Measurements from ENCODE around the gene PTPRS.

PTPRS gene

GRCh38 chr19:5317321-5317720 is 23.3 kb downstream of the PTPRS start:
- Histone ChIP-seq H3K9me3 (ENCODE audit: control insufficient read depth, low read length) (no peaks in the 10 kb centered on the region), H3K9ac (ENCODE audit: low read length) (no peak overlapping the region), H3K4me3 (ENCODE audit: low read length) (no peak overlapping the region), H3K36me3 (ENCODE audit: control insufficient read depth, insufficient read depth, low read length, severe bottlenecking) (no peaks in the 10 kb centered on the region), H3K27me3 (replicated peaks; ENCODE audit: control insufficient read depth, insufficient read depth, low read length) (peaks cover 28% of the 10 kb centered on the region), H3K4me1 (ENCODE audit: control insufficient read depth, insufficient read depth, low read length) (no peaks in the 10 kb centered on the region)
- no peak for DNase-seq (ENCODE audit: low read depth)

- H3K9ac ChIP-seq (ENCODE audit: low read length), result no peak overlapping the region
- no peaks in the 10 kb centered on the region for H3K4me1 ChIP-seq (ENCODE audit: control insufficient read depth, insufficient read depth, low read length)
- peaks cover 17% of the 10 kb centered on the region for H3K27me3 ChIP-seq (replicated peaks; ENCODE audit: control insufficient read depth, insufficient read depth, low read length)
- no peak overlapping the region for H3K4me3 ChIP-seq (ENCODE audit: low read length)
- H3K36me3 ChIP-seq (ENCODE audit: control insufficient read depth, insufficient read depth, low read length, severe bottlenecking), result no peaks in the 10 kb centered on the region
- DNase-seq (ENCODE audit: low read depth), result no peak
- no peaks in the 10 kb centered on the region for H3K9me3 ChIP-seq (ENCODE audit: control insufficient read depth, low read length)
These were observed 24.5 kb downstream of the PTPRS start for GRCh38 chr19:5316138-5316537.

DNA sequence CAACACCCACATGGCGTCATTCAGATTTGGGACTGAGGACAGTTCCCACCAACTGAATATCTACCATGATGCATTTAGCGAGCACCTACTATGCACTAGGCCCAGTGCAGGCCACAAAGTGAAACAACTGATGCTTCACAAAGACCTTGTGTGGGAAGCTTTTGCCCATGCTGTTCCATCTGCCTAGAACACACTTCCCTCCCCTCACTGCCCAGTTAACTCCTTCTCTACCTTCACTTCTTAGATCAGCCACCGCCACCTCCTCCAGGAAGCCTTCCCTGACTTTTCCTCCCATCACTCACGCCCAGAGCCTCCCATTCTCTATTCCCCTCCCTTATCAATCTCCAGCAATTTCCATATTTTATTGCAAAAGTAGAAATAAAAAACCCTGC is 25.7 kb downstream of the PTPRS start:
- H3K9ac ChIP-seq (ENCODE audit: low read length), result no peak overlapping the region
- H3K4me3 ChIP-seq (ENCODE audit: low read length), result no peak overlapping the region
- DNase-seq (ENCODE audit: low read depth), result no peak
- no peaks in the 10 kb centered on the region for H3K9me3 ChIP-seq (ENCODE audit: control insufficient read depth, low read length)
- no peaks in the 10 kb centered on the region for H3K36me3 ChIP-seq (ENCODE audit: control insufficient read depth, insufficient read depth, low read length, severe bottlenecking)
- peaks cover 6% of the 10 kb centered on the region for H3K27me3 ChIP-seq (replicated peaks; ENCODE audit: control insufficient read depth, insufficient read depth, low read length)
- H3K4me1 ChIP-seq (ENCODE audit: control insufficient read depth, insufficient read depth, low read length), result no peaks in the 10 kb centered on the region

DNA sequence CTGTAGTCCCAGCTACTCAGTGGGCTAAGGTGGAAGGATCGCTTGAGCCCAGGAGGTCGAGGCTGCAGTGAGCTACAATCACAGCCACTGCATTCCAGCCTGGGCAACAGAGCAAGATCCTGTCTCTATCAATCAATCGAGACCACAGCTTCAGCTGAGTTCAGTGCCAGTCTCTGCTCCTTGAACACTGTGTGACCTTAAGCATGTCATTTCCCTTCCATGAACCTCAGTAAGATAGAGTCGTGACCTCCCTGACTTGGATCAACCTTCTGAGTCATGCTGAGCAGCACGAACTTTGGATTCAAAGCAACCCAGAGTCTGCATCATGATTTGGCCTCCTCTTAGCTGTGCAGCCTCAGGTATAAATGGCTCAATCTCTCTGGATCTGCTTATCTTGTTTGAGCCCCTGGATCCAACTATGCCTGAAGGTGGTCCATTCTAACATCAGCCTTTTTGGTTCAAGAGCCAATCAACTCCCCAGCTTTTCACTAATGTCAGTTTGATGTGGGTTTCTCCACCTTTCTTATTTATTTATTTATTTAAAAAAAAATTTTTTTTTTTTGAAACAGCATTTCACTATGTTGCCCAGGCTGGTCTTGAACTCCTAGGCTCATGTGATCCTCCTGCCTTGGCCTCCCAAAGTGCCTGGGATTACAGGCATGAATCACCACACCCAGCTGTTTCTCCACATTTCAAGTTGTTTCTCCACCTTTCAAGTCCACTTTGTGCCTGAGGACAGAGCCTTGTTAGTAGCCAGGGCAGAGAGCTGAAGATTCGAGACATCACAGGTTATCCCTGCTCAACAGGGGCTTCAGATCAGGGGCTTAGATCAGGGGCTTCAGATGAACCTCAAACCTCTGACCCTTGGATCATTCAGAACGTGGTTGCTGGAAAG is 26.4 kb downstream of the PTPRS start:
- H3K27me3 ChIP-seq (replicated peaks; ENCODE audit: control insufficient read depth, insufficient read depth, low read length), result no peaks in the 10 kb centered on the region
- no peak overlapping the region for H3K4me3 ChIP-seq (ENCODE audit: low read length)
- no peaks in the 10 kb centered on the region for H3K36me3 ChIP-seq (ENCODE audit: control insufficient read depth, insufficient read depth, low read length, severe bottlenecking)
- H3K9me3 ChIP-seq (ENCODE audit: control insufficient read depth, low read length), result no peaks in the 10 kb centered on the region
- H3K9ac ChIP-seq (ENCODE audit: low read length), result no peak overlapping the region
- DNase-seq (ENCODE audit: low read depth), result no peak
- no peaks in the 10 kb centered on the region for H3K4me1 ChIP-seq (ENCODE audit: control insufficient read depth, insufficient read depth, low read length)

DNA sequence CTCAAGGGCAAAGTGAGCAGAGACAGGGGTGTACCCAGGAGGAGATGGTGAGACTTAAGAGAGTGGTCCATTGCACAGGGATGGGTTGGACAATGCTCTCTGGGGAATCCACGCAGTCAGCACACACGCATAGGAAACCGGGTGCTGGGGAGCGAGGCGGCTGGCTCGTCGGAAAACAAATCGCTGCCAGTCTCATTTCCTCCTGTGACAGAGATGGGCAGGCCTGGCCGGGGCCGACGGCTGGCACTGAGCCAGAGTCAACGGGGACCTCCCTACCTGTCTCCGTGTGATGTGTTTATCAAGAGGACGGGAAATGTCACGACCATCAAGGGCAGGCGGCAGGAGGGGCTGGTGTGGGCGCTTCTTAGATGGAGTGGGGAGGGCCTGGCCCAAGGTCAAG is 27.3 kb downstream of the PTPRS start:
- H3K9me3 ChIP-seq (ENCODE audit: control insufficient read depth, low read length), result no peaks in the 10 kb centered on the region
- H3K36me3 ChIP-seq (ENCODE audit: control insufficient read depth, insufficient read depth, low read length, severe bottlenecking), result no peaks in the 10 kb centered on the region
- DNase-seq (ENCODE audit: low read depth), result no peak
- H3K4me1 ChIP-seq (ENCODE audit: control insufficient read depth, insufficient read depth, low read length), result no peaks in the 10 kb centered on the region
- no peak overlapping the region for H3K9ac ChIP-seq (ENCODE audit: low read length)
- H3K27me3 ChIP-seq (replicated peaks; ENCODE audit: control insufficient read depth, insufficient read depth, low read length), result no peaks in the 10 kb centered on the region
- H3K4me3 ChIP-seq (ENCODE audit: low read length), result no peak overlapping the region

GRCh38 chr19:5312058-5312457 is 28.6 kb downstream of the PTPRS start:
- H3K36me3 ChIP-seq (ENCODE audit: control insufficient read depth, insufficient read depth, low read length, severe bottlenecking), result no peaks in the 10 kb centered on the region
- H3K27me3 ChIP-seq (replicated peaks; ENCODE audit: control insufficient read depth, insufficient read depth, low read length), result no peaks in the 10 kb centered on the region
- no peak overlapping the region for H3K4me3 ChIP-seq (ENCODE audit: low read length)
- no peak overlapping the region for H3K9ac ChIP-seq (ENCODE audit: low read length)
- DNase-seq (ENCODE audit: low read depth), result no peak
- H3K4me1 ChIP-seq (ENCODE audit: control insufficient read depth, insufficient read depth, low read length), result no peaks in the 10 kb centered on the region
- no peaks in the 10 kb centered on the region for H3K9me3 ChIP-seq (ENCODE audit: control insufficient read depth, low read length)

- Histone ChIP-seq H3K36me3 (ENCODE audit: control insufficient read depth, insufficient read depth, low read length, severe bottlenecking) (no peaks in the 10 kb centered on the region), H3K4me1 (ENCODE audit: control insufficient read depth, insufficient read depth, low read length) (no peaks in the 10 kb centered on the region), H3K9me3 (ENCODE audit: control insufficient read depth, low read length) (no peaks in the 10 kb centered on the region), H3K27me3 (replicated peaks; ENCODE audit: control insufficient read depth, insufficient read depth, low read length) (peaks cover 4% of the 10 kb centered on the region), H3K4me3 (ENCODE audit: low read length) (no peak overlapping the region), H3K9ac (ENCODE audit: low read length) (no peak overlapping the region)
- DNase-seq (ENCODE audit: low read depth), result no peak
These were observed 31.0 kb downstream of the PTPRS start for GRCh38 chr19:5309438-5310204.

DNA sequence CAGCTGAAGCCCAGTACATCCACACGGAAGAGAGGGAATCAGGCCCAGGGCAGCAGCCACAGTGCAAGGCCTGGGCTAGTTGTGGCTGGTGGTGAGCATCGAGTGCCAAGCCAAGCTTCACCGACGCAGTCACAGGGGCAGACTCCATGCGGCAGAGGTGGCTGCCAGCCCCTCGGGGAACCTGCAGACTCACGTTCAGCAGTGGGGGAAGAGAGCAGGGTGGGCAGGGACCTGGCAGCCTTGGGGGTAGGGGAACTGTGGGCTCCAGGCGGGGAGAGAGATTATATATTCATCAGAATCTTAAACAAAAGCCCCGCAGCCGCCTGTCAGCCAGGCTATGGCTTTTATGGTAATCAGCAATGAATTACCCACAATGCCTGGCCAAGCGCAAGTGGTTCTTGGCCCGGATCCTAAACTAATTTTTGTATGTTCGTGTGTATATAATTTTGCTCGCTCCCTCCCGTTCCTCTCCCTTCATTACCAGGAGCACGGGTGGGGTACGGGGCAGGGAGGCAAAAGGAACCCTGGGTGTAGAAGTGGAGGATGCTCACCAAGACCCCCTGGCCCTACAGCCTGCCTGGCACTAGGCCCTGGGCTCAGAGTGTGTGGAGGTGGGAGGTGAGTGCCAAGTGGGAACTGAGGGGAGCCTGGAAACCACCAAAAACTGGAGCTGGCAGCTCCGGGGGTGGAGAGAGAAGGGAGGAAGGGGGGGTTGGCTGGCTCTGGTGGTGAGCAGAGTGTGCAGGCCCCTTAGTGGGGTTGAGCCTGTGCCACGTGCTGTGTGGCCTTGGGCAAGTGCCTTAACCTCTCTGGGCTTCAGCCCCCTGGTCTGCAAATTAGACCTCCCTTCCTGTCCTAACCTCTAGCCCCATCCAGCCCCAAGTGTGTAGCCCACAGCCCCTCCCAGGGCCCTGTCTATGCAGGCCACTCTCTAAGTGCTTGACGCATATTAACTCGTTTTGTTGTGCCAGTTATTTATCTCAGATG is 31.9 kb downstream of the PTPRS start:
- Histone ChIP-seq H3K27me3 (replicated peaks; ENCODE audit: control insufficient read depth, insufficient read depth, low read length) (peaks cover 4% of the 10 kb centered on the region), H3K9me3 (ENCODE audit: control insufficient read depth, low read length) (no peaks in the 10 kb centered on the region), H3K4me1 (ENCODE audit: control insufficient read depth, insufficient read depth, low read length) (no peaks in the 10 kb centered on the region), H3K4me3 (ENCODE audit: low read length) (peak overlapping the region; percentile 45), H3K9ac (ENCODE audit: low read length) (peak overlapping the region; percentile 67), H3K36me3 (ENCODE audit: control insufficient read depth, insufficient read depth, low read length, severe bottlenecking) (no peaks in the 10 kb centered on the region)
- DNase-seq (ENCODE audit: low read depth), result peak; percentile 18

GRCh38 chr19:5307655-5308054 is 33.0 kb downstream of the PTPRS start:
- no peaks in the 10 kb centered on the region for H3K4me1 ChIP-seq (ENCODE audit: control insufficient read depth, insufficient read depth, low read length)
- no peak overlapping the region for H3K9ac ChIP-seq (ENCODE audit: low read length)
- H3K9me3 ChIP-seq (ENCODE audit: control insufficient read depth, low read length), result no peaks in the 10 kb centered on the region
- no peaks in the 10 kb centered on the region for H3K36me3 ChIP-seq (ENCODE audit: control insufficient read depth, insufficient read depth, low read length, severe bottlenecking)
- H3K27me3 ChIP-seq (replicated peaks; ENCODE audit: control insufficient read depth, insufficient read depth, low read length), result peaks cover 4% of the 10 kb centered on the region
- H3K4me3 ChIP-seq (ENCODE audit: low read length), result no peak overlapping the region
- no peak for DNase-seq (ENCODE audit: low read depth)

- H3K27me3 ChIP-seq (replicated peaks; ENCODE audit: control insufficient read depth, insufficient read depth, low read length), result peaks cover 4% of the 10 kb centered on the region
- H3K4me3 ChIP-seq (ENCODE audit: low read length), result no peak overlapping the region
- no peaks in the 10 kb centered on the region for H3K4me1 ChIP-seq (ENCODE audit: control insufficient read depth, insufficient read depth, low read length)
- H3K9me3 ChIP-seq (ENCODE audit: control insufficient read depth, low read length), result no peaks in the 10 kb centered on the region
- H3K36me3 ChIP-seq (ENCODE audit: control insufficient read depth, insufficient read depth, low read length, severe bottlenecking), result no peaks in the 10 kb centered on the region
- no peak for DNase-seq (ENCODE audit: low read depth)
- H3K9ac ChIP-seq (ENCODE audit: low read length), result no peak overlapping the region
These were observed 35.4 kb downstream of the PTPRS start for GRCh38 chr19:5305163-5305562.

GRCh38 chr19:5304486-5304885 is 36.1 kb downstream of the PTPRS start:
- Histone ChIP-seq H3K9ac (ENCODE audit: low read length) (no peak overlapping the region), H3K9me3 (ENCODE audit: control insufficient read depth, low read length) (no peaks in the 10 kb centered on the region), H3K4me3 (ENCODE audit: low read length) (no peak overlapping the region), H3K4me1 (ENCODE audit: control insufficient read depth, insufficient read depth, low read length) (no peaks in the 10 kb centered on the region), H3K36me3 (ENCODE audit: control insufficient read depth, insufficient read depth, low read length, severe bottlenecking) (no peaks in the 10 kb centered on the region), H3K27me3 (replicated peaks; ENCODE audit: control insufficient read depth, insufficient read depth, low read length) (peaks cover 4% of the 10 kb centered on the region)
- DNase-seq (ENCODE audit: low read depth), result no peak

All from adipocyte (in vitro differentiated cells).